Astrocyte of the cerebellum (primary cell): Measurements from ENCODE around the gene JAKMIP2.
"Not testable (repeated sequence)": the region's sequence is repeated elsewhere in the genome, so short reads cannot be mapped to it uniquely, and the experiment has no call there.

Experiments used
- DNase-seq: peaks from one replicate; pipeline ENCODE4 v3.0.0-alpha.2; 2011; ENCODE audit warnings: low read depth
- H3K4me3 ChIP-seq: 2 replicates; pipeline ENCODE4 v1.5.1; 2011; ENCODE audit warnings: mild to moderate bottlenecking, low read depth, low read length, moderate library complexity
- in situ Hi-C: cut with HindIII; loops from 2 replicates; pipeline ENCODE4 v1.10.0; 2017; ENCODE audit warnings: low sequenced_read_pairs
- TF ChIP-seq, protein P1 (sequence below): IDR thresholded peaks from 2 replicates; pipeline ENCODE4 v1.5.1; 2012; ENCODE audit warnings: low read length, low read depth, moderate library complexity, mild to moderate bottlenecking; ENCODE audit errors: missing control alignments

JAKMIP2 gene

DNA sequence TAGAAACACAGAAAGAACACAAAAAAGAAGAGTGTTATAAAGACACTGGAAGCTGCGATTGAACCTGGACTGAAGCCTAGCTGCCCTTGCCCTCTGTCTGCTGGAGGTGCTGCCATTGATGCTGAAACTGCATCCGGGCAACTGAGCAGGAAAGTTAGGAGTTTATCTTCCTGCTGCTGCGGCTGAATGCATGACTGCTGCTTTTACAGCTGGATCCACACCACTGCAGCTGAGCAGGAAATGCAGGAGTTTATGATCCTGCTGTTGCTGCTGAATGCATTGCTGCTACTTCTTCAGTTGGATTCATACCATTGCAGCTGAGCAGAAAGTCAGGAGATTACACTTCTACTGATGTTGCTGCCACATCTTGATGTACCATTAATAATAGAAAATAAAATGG is 21.8 kb upstream of the JAKMIP2 start:
- no peak overlapping the region for H3K4me3 ChIP-seq
- DNase-seq = no peak
- in situ Hi-C loops = loop anchor here (5.0 kb wide), 1 partner anchor 97 kb away; no protein-coding TSS in a partner anchor
- TF ChIP-seq, protein P1, sequence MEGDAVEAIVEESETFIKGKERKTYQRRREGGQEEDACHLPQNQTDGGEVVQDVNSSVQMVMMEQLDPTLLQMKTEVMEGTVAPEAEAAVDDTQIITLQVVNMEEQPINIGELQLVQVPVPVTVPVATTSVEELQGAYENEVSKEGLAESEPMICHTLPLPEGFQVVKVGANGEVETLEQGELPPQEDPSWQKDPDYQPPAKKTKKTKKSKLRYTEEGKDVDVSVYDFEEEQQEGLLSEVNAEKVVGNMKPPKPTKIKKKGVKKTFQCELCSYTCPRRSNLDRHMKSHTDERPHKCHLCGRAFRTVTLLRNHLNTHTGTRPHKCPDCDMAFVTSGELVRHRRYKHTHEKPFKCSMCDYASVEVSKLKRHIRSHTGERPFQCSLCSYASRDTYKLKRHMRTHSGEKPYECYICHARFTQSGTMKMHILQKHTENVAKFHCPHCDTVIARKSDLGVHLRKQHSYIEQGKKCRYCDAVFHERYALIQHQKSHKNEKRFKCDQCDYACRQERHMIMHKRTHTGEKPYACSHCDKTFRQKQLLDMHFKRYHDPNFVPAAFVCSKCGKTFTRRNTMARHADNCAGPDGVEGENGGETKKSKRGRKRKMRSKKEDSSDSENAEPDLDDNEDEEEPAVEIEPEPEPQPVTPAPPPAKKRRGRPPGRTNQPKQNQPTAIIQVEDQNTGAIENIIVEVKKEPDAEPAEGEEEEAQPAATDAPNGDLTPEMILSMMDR = no peak

DNA sequence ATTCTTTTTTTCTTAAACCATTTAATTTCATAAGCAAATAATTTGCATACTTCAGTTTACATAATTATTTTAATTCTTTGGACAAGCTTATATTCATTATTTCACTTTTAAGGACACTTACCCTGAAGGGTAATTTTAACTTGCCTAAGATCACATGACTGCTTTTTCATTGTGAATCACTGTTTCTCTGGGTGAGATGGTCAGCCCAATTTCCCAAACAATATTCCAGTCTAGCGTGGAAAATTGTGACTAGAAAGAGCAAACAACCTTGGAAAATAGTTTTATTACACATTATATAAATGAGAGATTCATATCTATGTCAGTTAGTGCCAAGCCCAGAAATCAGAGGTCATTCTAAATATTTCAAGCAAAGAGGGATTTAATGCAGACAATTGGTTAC is 21.4 kb upstream of the JAKMIP2 start:
- no peak for DNase-seq
- in situ Hi-C loops = loop anchor here (5.0 kb wide), 1 partner anchor 97 kb away; no protein-coding TSS in a partner anchor
- TF ChIP-seq, protein P1 = no peak
- H3K4me3 ChIP-seq = no peak overlapping the region

DNA sequence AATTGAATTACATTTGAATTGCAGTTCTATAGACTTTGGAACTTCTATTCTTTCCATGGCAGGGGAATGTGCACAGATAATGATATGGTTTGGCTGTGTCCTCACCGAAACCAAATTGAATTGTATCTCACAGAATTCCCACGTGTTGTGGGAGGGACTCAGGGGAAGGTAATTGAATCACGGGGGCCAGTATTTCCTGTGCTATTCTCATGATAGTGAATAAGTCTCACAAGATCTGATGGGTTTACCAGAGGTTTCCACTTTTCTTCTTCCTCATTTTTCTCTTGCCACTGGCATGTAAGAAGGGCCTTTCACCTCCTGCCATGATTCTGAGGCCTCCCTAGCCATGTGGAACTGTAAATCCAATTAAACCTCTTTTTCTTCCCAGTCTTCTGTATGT is 20.6 kb upstream of the JAKMIP2 start:
- in situ Hi-C loops = loop anchor here (5.0 kb wide), 1 partner anchor 96 kb away; no protein-coding TSS in a partner anchor

DNA sequence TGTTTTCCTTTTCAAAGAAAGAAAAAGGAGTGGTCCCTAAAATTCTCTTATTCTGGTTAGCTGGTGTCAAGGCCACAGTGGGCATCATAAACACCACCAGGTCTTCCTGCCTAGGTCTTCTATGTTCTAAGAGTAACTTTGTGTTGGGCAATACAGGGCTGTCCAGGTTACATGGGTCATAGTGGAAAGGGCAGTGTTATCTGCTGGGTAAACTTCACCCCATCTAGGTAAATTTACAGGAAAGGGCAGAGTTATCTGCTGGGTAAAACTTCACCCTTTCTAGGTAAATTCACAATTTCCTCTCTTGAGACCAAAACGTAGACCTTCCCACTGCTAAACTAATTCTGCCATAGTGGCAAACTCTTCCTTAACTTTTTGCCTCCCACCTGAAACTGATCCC is 18.9 kb upstream of the JAKMIP2 start:
- in situ Hi-C loops = loop anchor here (5.0 kb wide), 1 partner anchor 94 kb away; no protein-coding TSS in a partner anchor

More for the DNA sequence above, 20.6 kb upstream of the JAKMIP2 start:
- not testable (repeated sequence) for H3K4me3 ChIP-seq, DNase-seq

DNA sequence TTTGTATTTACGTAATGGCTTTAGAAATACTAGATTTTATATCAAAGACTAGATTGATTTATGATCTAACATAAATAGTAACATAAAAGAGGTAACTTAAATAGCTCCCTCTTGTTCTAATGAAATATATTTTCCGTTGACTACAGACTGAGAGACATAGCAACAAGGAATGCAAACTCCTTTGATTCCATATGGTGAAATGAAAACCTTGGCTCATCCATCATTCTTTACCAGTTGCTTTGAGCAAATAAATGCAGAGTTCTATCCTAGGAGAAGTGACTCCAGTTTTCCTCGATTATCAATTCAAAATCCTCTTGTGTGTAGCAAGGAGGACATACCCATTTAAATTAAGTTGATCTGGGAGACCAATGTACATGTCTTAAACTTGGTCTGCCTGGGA is 18.0 kb upstream of the JAKMIP2 start:
- no peak for DNase-seq
- in situ Hi-C loops = loop anchor here (5.0 kb wide), 1 partner anchor 93 kb away; no protein-coding TSS in a partner anchor
- TF ChIP-seq, protein P1 = no peak

More for the DNA sequence above, 18.9 kb upstream of the JAKMIP2 start:
- H3K4me3 ChIP-seq = no peak overlapping the region
- TF ChIP-seq, protein P1 = no peak
- DNase-seq = no peak

DNA sequence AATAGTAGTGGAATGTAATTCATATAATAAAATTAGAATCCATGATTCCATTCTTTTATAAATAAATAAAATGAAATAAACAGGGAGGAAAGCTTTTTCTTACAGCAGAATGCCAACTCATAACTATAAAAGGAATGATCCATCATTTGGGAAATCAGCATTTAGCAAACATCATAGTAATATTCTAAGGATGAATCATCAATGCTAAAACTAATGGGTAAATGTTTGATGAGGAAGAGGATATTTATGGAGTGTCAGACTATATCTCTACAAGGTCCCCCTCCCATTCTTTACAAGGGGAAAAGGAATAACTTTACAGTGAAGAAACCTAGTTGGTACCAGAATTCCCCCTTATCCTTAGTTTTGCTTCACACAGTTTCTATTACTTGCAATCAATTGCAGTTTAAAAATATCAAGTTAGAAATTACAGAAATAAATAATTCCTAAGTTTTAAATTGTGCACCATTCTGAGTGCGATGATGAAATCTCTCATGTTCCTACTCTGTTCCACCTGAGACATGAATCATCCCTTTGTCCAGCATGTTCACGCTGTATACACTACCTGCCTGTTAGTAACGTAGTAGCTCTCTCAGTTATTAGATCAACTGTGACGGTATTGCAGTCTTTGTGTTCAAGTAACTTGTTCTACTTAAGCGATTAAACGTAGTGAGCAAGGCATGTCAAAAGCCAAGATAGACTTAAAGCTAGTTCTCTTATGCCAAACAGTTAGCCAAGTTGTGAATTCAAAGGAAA is 14.2 kb upstream of the JAKMIP2 start:
- TF ChIP-seq, protein P1 = no peak
- in situ Hi-C loops = no loop called here

More for the DNA sequence above, 18.0 kb upstream of the JAKMIP2 start:
- no peak overlapping the region for H3K4me3 ChIP-seq

DNA sequence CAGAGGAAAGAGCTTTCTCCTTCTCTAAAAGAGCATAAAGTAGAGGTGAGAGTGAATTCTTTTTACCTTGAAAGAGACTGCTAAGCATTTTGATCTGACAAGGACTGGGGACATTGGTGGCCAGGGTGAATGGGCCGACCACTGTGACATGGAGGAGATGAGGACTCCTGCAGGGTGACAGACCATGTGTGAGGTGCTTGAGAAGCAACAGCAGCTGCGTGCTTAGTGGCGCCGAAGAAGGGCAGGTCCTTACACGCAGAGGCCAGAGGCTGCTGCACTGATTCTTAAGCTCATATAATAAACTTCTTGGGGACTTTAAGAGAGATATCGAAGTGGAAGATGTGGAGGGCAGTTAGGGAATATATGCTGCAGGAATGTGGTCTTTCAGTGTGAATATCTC is 8.7 kb upstream of the JAKMIP2 start:
- no peak overlapping the region for H3K4me3 ChIP-seq
- DNase-seq = no peak
- in situ Hi-C loops = no loop called here
- TF ChIP-seq, protein P1 = no peak

More for the DNA sequence above, 14.2 kb upstream of the JAKMIP2 start:
- DNase-seq = no peak
- no peak overlapping the region for H3K4me3 ChIP-seq
